ENCODE measurements around the gene PCNX1. TPM values are rescaled to one million over a fixed set of nuclear protein-coding genes. Genes with fewer than 3 reads are reported as not detected.
A peak's percentile ranks its signal among the peaks of the same experiment; 100 is the strongest.

Gene PCNX1
- polyA plus RNA-seq, 3 donors: 7.3 to 26.7 (median 8.1) TPM

DNA sequence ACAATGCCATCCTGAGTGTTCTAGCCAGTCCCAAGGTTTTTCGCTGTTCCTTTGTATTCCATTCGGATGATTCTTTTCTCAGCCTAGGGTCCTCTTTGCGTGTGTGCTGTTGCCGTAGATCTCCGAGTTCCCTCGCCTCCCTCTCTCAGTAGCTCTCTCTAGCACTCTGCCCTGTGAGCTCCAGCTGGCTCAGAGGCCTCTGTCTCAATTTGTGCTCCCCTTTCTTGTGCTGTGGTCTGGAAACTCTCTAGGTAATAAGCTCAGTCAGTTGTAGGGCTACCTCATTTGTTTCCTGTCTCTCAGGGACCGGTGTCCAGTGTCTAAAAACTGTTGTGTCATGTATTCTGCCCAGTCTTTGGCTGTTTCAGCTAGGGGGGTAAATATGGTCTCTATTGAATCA lies 179.3 kb downstream of the PCNX1 start:
- peaks cover 0 to 4% (median 0%) of the 10 kb centered on the region in 7 donors for H3K9me3 Mint-ChIP-seq
- H3K27ac Mint-ChIP-seq: peak overlapping the region in 3 of 7 donors; percentile 7 to 86 (median 52)
- WGBS (ENCODE audit: insufficient coverage): 98% methylated on average over 7 of the region's 7 CpGs
- Histone ChIP-seq H3K4me2 (replicated peaks; ENCODE audit: extremely low read depth, low read length, poor library complexity, severe bottlenecking) (no peak overlapping the region), H3K79me2 (ENCODE audit: insufficient read depth, low read length) (no peaks in the 10 kb centered on the region), H3K4me1 (ENCODE audit: control insufficient read depth in 1 of 2, insufficient read depth in 2 of 2, low read length in 2 of 2) (no peaks in the 10 kb centered on the region), H4K20me1 (ENCODE audit: insufficient read depth, low read length) (peaks cover 18% of the 10 kb centered on the region), H2AFZ (ENCODE audit: insufficient read depth, low read depth, low read length, poor library complexity, severe bottlenecking) (no peak overlapping the region), H3K27me3 (ENCODE audit: control insufficient read depth in 2 of 2, insufficient read depth in 2 of 2, low read length in 2 of 2) (no peaks in the 10 kb centered on the region), H3K4me3 (replicated peaks in 1 of 3; ENCODE audit: low read depth in 2 of 3, low read length in 3 of 3) (no peak overlapping the region), H3K9ac (ENCODE audit: insufficient read depth, low read length, poor library complexity, severe bottlenecking) (no peak overlapping the region), H3K27ac (ENCODE audit: low read depth in 1 of 2, low read length in 2 of 2) (no peak overlapping the region), H3K36me3 (replicated peaks in 1 of 2; ENCODE audit: control insufficient read depth in 1 of 2, insufficient read depth in 2 of 2, low read length in 2 of 2) (peaks cover 73 to 90% of the 10 kb centered on the region in 2 donors), H3K9me3 (replicated peaks in 1 of 2; ENCODE audit: control insufficient read depth in 1 of 2, insufficient read depth in 1 of 2, low read length in 2 of 2) (no peaks in the 10 kb centered on the region)
- H3K4me1 Mint-ChIP-seq: no peaks in the 10 kb centered on the region
- TF ChIP-seq CTCF (IDR thresholded peaks at IDR 0.05): no peak
- intact Hi-C loops (cut with micrococcal nuclease): no loop called here
- H3K27me3 Mint-ChIP-seq (ENCODE audit: low read depth in 3 of 3): peaks cover 0 to 1% (median 0%) of the 10 kb centered on the region in 3 donors
- H3K4me3 Mint-ChIP-seq: no peak overlapping the region
- DNase-seq: no peak
- H3K36me3 Mint-ChIP-seq: peaks cover 82 to 88% of the 10 kb centered on the region in 2 donors

GRCh38 chr14:71089971-71090370 lies 182.7 kb downstream of the PCNX1 start:
- Mint-ChIP-seq H3K9me3 (peaks cover 0 to 4% (median 0%) of the 10 kb centered on the region in 7 donors), H3K27me3 (ENCODE audit: low read depth in 3 of 3) (peaks cover 0 to 1% (median 0%) of the 10 kb centered on the region in 3 donors), H3K36me3 (peaks cover 84 to 86% of the 10 kb centered on the region in 2 donors), H3K4me1 (no peaks in the 10 kb centered on the region), H3K4me3 (no peak overlapping the region), H3K27ac (no peak overlapping the region)
- H4K20me1 ChIP-seq (ENCODE audit: insufficient read depth, low read length): peaks cover 7% of the 10 kb centered on the region
- H3K9me3 ChIP-seq (replicated peaks in 1 of 2; ENCODE audit: control insufficient read depth in 1 of 2, insufficient read depth in 1 of 2, low read length in 2 of 2): no peaks in the 10 kb centered on the region
- no peak overlapping the region for H3K27ac ChIP-seq (ENCODE audit: low read depth in 1 of 2, low read length in 2 of 2)
- H3K4me1 ChIP-seq (ENCODE audit: control insufficient read depth in 1 of 2, insufficient read depth in 2 of 2, low read length in 2 of 2): no peaks in the 10 kb centered on the region
- no peaks in the 10 kb centered on the region for H3K27me3 ChIP-seq (ENCODE audit: control insufficient read depth in 2 of 2, insufficient read depth in 2 of 2, low read length in 2 of 2)
- no peak for TF ChIP-seq CTCF (IDR thresholded peaks at IDR 0.05)
- no peak overlapping the region for H3K4me2 ChIP-seq (replicated peaks; ENCODE audit: extremely low read depth, low read length, poor library complexity, severe bottlenecking)
- peaks cover 69 to 99% of the 10 kb centered on the region in 2 donors for H3K36me3 ChIP-seq (replicated peaks in 1 of 2; ENCODE audit: control insufficient read depth in 1 of 2, insufficient read depth in 2 of 2, low read length in 2 of 2)
- H2AFZ ChIP-seq (ENCODE audit: insufficient read depth, low read depth, low read length, poor library complexity, severe bottlenecking): no peak overlapping the region
- H3K4me3 ChIP-seq (replicated peaks in 1 of 3; ENCODE audit: low read depth in 2 of 3, low read length in 3 of 3): no peak overlapping the region
- no peak for DNase-seq
- no peak overlapping the region for H3K9ac ChIP-seq (ENCODE audit: insufficient read depth, low read length, poor library complexity, severe bottlenecking)
- intact Hi-C loops (cut with micrococcal nuclease): no loop called here
- no peaks in the 10 kb centered on the region for H3K79me2 ChIP-seq (ENCODE audit: insufficient read depth, low read length)

All from CD14-positive monocyte (primary cell).